Endothelial cell (in vitro differentiated cells): ENCODE results near the gene DHRS12. TPM values are rescaled to one million over a fixed set of nuclear protein-coding genes. Genes with fewer than 3 reads are reported as not detected.

ENCODE experiments used
- DNase-seq: peaks from one replicate; pipeline ENCODE4 v3.0.0; 2021; ENCODE audit warnings: low spot score
- H3K27ac Mint-ChIP-seq: one replicate; pipeline ENCODE4 v1.8.0; 2021; ENCODE audit warnings: mixed read lengths, inconsistent platforms; ENCODE audit not compliant: unreplicated experiment
- H3K27me3 Mint-ChIP-seq: one replicate; pipeline ENCODE4 v1.8.0; 2021; ENCODE audit warnings: mild to moderate bottlenecking, moderate library complexity, mixed read lengths, inconsistent platforms; ENCODE audit not compliant: unreplicated experiment
- H3K36me3 Mint-ChIP-seq: one replicate; pipeline ENCODE4 v1.8.0; 2021; ENCODE audit warnings: mild to moderate bottlenecking, low read depth, mixed read lengths, inconsistent platforms; ENCODE audit not compliant: unreplicated experiment
- H3K4me1 Mint-ChIP-seq: one replicate; pipeline ENCODE4 v1.8.0; 2021; ENCODE audit warnings: mild to moderate bottlenecking, mixed read lengths, inconsistent platforms; ENCODE audit not compliant: unreplicated experiment
- H3K4me3 Mint-ChIP-seq: one replicate; pipeline ENCODE4 v1.8.0; 2021; ENCODE audit warnings: mild to moderate bottlenecking, mixed read lengths, inconsistent platforms; ENCODE audit not compliant: unreplicated experiment
- H3K9me3 Mint-ChIP-seq: one replicate; pipeline ENCODE4 v1.8.0; 2021; ENCODE audit warnings: mixed read lengths, inconsistent platforms; ENCODE audit not compliant: unreplicated experiment
- total RNA-seq: library from RNA; stranded (reverse); fragmentation: NEBNext Ultra II Directional; extraction: Animal tissue kit (Norgen Biotek cat#: 25700); gene quantifications from one replicate; pipeline ENCODE4 v1.2.1, GENCODE V29; 2021; ENCODE audit not compliant: unreplicated experiment
- TF ChIP-seq, protein P1 (sequence below): fragments of 200-600 bp; sonication (generic); IDR thresholded peaks from one replicate; pipeline ENCODE4 v1.5.0; 2021; ENCODE audit warnings: antibody characterized with exemption; ENCODE audit not compliant: unreplicated experiment

Gene DHRS12
- total RNA-seq, 1 donor from 2014 or later = 13.3 TPM

GRCh38 chr13:51756651-51757050 lies 47.3 kb downstream of the DHRS12 start:
- Mint-ChIP-seq H3K4me1 (no peaks in the 10 kb centered on the region), H3K27ac (no peak overlapping the region), H3K9me3 (no peaks in the 10 kb centered on the region), H3K36me3 (peaks cover 39% of the 10 kb centered on the region), H3K27me3 (no peaks in the 10 kb centered on the region), H3K4me3 (no peak overlapping the region)
- no peak for DNase-seq
- TF ChIP-seq, protein P1, sequence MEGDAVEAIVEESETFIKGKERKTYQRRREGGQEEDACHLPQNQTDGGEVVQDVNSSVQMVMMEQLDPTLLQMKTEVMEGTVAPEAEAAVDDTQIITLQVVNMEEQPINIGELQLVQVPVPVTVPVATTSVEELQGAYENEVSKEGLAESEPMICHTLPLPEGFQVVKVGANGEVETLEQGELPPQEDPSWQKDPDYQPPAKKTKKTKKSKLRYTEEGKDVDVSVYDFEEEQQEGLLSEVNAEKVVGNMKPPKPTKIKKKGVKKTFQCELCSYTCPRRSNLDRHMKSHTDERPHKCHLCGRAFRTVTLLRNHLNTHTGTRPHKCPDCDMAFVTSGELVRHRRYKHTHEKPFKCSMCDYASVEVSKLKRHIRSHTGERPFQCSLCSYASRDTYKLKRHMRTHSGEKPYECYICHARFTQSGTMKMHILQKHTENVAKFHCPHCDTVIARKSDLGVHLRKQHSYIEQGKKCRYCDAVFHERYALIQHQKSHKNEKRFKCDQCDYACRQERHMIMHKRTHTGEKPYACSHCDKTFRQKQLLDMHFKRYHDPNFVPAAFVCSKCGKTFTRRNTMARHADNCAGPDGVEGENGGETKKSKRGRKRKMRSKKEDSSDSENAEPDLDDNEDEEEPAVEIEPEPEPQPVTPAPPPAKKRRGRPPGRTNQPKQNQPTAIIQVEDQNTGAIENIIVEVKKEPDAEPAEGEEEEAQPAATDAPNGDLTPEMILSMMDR = no peak

DNA sequence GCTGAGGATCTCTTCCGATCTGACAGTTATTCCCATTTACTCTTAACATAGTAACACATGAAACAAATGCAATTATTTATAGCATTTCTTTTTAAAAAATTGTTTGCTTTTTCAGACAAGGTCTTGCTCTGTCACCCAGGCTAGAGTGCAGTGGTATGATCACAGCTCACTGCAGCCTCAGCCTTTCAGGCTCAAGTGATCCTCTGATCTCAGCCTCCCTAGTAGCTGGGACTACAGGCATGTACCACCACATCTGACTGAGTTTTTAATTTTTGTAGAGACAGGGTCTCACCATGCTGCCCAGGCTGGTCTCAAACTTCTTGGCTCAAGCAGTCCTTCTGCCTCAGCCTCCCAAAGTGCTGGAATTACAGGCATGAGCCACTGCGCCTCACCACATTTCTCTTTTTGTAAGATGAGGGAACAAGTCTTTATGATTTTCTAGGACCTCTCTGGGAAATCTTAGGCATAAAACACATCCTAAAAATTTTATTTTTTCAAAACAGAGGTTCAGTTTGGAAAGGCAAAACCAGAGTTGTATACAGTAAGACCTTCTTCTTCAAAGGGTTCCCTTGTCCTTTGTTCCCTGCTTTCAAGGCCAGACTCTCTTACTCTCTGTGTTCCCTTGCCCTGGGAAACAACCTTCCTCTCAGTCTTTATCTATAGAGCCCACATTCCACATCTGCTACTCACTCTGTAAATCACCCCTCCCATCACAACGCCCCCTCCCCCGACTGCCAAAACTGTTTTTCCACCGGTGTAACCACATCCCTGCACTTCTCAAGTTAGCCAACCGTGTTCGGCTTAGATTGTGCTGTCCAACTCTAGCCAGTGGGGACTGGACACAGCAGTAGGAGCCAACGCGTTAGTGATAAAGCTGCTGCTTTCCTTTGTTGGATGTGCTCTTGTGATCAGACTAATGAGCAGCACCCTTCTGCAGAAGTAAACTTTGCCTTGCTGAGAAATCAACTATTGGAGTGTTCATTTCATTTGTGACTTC lies 56.2 kb downstream of the DHRS12 start:
- Mint-ChIP-seq H3K27me3 (peaks cover 2% of the 10 kb centered on the region), H3K4me3 (peak overlapping the region; percentile 72), H3K9me3 (peaks cover 4% of the 10 kb centered on the region), H3K27ac (no peak overlapping the region), H3K4me1 (no peaks in the 10 kb centered on the region), H3K36me3 (peaks cover 35% of the 10 kb centered on the region)
- DNase-seq = no peak
- TF ChIP-seq, protein P1 = no peak

GRCh38 chr13:51746802-51747201 lies 57.2 kb downstream of the DHRS12 start:
- peaks cover 4% of the 10 kb centered on the region for H3K9me3 Mint-ChIP-seq
- TF ChIP-seq, protein P1 = no peak
- DNase-seq = no peak
- peaks cover 2% of the 10 kb centered on the region for H3K27me3 Mint-ChIP-seq
- H3K4me3 Mint-ChIP-seq = no peak overlapping the region
- H3K36me3 Mint-ChIP-seq = peaks cover 38% of the 10 kb centered on the region
- no peaks in the 10 kb centered on the region for H3K4me1 Mint-ChIP-seq
- H3K27ac Mint-ChIP-seq = no peak overlapping the region

GRCh38 chr13:51745243-51745642 lies 58.7 kb downstream of the DHRS12 start:
- TF ChIP-seq, protein P1 = no peak
- H3K27me3 Mint-ChIP-seq = peaks cover 5% of the 10 kb centered on the region
- H3K4me3 Mint-ChIP-seq = no peak overlapping the region
- no peak overlapping the region for H3K27ac Mint-ChIP-seq
- DNase-seq = no peak
- H3K36me3 Mint-ChIP-seq = peaks cover 38% of the 10 kb centered on the region
- peaks cover 4% of the 10 kb centered on the region for H3K9me3 Mint-ChIP-seq
- no peaks in the 10 kb centered on the region for H3K4me1 Mint-ChIP-seq

GRCh38 chr13:51742611-51743010 lies 61.4 kb downstream of the DHRS12 start:
- H3K4me1 Mint-ChIP-seq = peaks cover 5% of the 10 kb centered on the region
- TF ChIP-seq, protein P1 = no peak
- no peak overlapping the region for H3K27ac Mint-ChIP-seq
- no peak overlapping the region for H3K4me3 Mint-ChIP-seq
- DNase-seq = no peak
- H3K36me3 Mint-ChIP-seq = peaks cover 30% of the 10 kb centered on the region
- H3K9me3 Mint-ChIP-seq = no peaks in the 10 kb centered on the region
- H3K27me3 Mint-ChIP-seq = peaks cover 5% of the 10 kb centered on the region
